Measurements from ENCODE around the gene POLR2I.

Gene POLR2I

GRCh38 chr19:36151144-36152018 is 36.7 kb upstream of the POLR2I start:
- DNase-seq (ENCODE audit: low read depth), result no peak
- peak overlapping the region; percentile 51 for H3K4me3 ChIP-seq (ENCODE audit: control insufficient read depth, low read depth, low read length)
- no peak for TF ChIP-seq CTCF (IDR thresholded peaks at IDR 0.05; ENCODE audit: control insufficient read depth, insufficient read depth, low read depth, low read length, missing control alignments)

- no peak overlapping the region for H3K4me3 ChIP-seq (ENCODE audit: control insufficient read depth, low read depth, low read length)
- TF ChIP-seq CTCF (IDR thresholded peaks at IDR 0.05; ENCODE audit: control insufficient read depth, insufficient read depth, low read depth, low read length, missing control alignments), result no peak
- DNase-seq (ENCODE audit: low read depth), result no peak
These were observed 35.9 kb upstream of the POLR2I start for GRCh38 chr19:36150586-36150985.

- DNase-seq (ENCODE audit: low read depth), result no peak
- H3K4me3 ChIP-seq (ENCODE audit: control insufficient read depth, low read depth, low read length), result no peak overlapping the region
- no peak for TF ChIP-seq CTCF (IDR thresholded peaks at IDR 0.05; ENCODE audit: control insufficient read depth, insufficient read depth, low read depth, low read length, missing control alignments)
These were observed 35.2 kb upstream of the POLR2I start for GRCh38 chr19:36149673-36150406.

GRCh38 chr19:36144624-36145023 is 29.9 kb upstream of the POLR2I start:
- DNase-seq (ENCODE audit: low read depth), result no peak
- TF ChIP-seq CTCF (IDR thresholded peaks at IDR 0.05; ENCODE audit: control insufficient read depth, insufficient read depth, low read depth, low read length, missing control alignments), result no peak
- H3K4me3 ChIP-seq (ENCODE audit: control insufficient read depth, low read depth, low read length), result no peak overlapping the region

GRCh38 chr19:36142496-36142895 is 27.8 kb upstream of the POLR2I start:
- TF ChIP-seq CTCF (IDR thresholded peaks at IDR 0.05; ENCODE audit: control insufficient read depth, insufficient read depth, low read depth, low read length, missing control alignments), result no peak

GRCh38 chr19:36142046-36142445 is 27.4 kb upstream of the POLR2I start:
- TF ChIP-seq CTCF (IDR thresholded peaks at IDR 0.05; ENCODE audit: control insufficient read depth, insufficient read depth, low read depth, low read length, missing control alignments), result no peak
- H3K4me3 ChIP-seq (ENCODE audit: control insufficient read depth, low read depth, low read length), result no peak overlapping the region
- DNase-seq (ENCODE audit: low read depth), result no peak

More at GRCh38 chr19:36142496-36142895, 27.8 kb upstream of the POLR2I start:
- H3K4me3 ChIP-seq (ENCODE audit: control insufficient read depth, low read depth, low read length), result no peak overlapping the region
- no peak for DNase-seq (ENCODE audit: low read depth)
